GM12801 (cell line): ENCODE results near the gene TATDN2.

Source experiments
- CTCF ChIP-seq: IDR thresholded peaks from one replicate; pipeline ENCODE4 v1.5.1; 2011; ENCODE audit warnings: control low read depth; ENCODE audit not compliant: insufficient read length; ENCODE audit errors: extremely low read depth

TATDN2 gene

GRCh38 chr3:10283638-10284037 lies 35.4 kb downstream of the TATDN2 start:
- no peak for TF ChIP-seq CTCF

GRCh38 chr3:10284496-10284895 lies 36.2 kb downstream of the TATDN2 start:
- TF ChIP-seq CTCF = no peak

GRCh38 chr3:10285272-10286132 lies 37.2 kb downstream of the TATDN2 start:
- no peak for TF ChIP-seq CTCF

GRCh38 chr3:10286133-10286524 lies 37.9 kb downstream of the TATDN2 start:
- no peak for TF ChIP-seq CTCF

GRCh38 chr3:10286596-10287295 lies 38.5 kb downstream of the TATDN2 start:
- TF ChIP-seq CTCF = no peak

- TF ChIP-seq CTCF = no peak
These were observed 39.8 kb downstream of the TATDN2 start for GRCh38 chr3:10287936-10288574.

- no peak for TF ChIP-seq CTCF
These were observed 40.3 kb downstream of the TATDN2 start for GRCh38 chr3:10288575-10288960.
